Motor neuron (in vitro differentiated cells): ENCODE results near the gene NEK5. TPM values are rescaled to one million over a fixed set of nuclear protein-coding genes. Genes with fewer than 3 reads are reported as not detected.
"Not testable (repeated sequence)": the region's sequence is repeated elsewhere in the genome, so short reads cannot be mapped to it uniquely, and the experiment has no call there.

Experiments used
- ATAC-seq, 8 experiments: fragments of 200-7000 bp; cut with Tn5 transposase; replicated peaks in 6 of 8; 2 replicates each; pipeline ENCODE4 v1.8.0; 2021; ENCODE audit warnings: mild to moderate bottlenecking in 8 of 8, moderate library complexity in 8 of 8
- H3K27ac ChIP-seq, 2 donors: fragments of 250-450 bp; sonication (Bioruptor Pico); 2 replicates each; pipeline ENCODE4 v1.9.0; 2021; ENCODE audit warnings: antibody characterized with exemption in 2 of 2, mild to moderate bottlenecking in 2 of 2, moderate library complexity in 1 of 2
- H3K4me1 ChIP-seq, 2 donors: fragments of 250-450 bp; sonication (Bioruptor Pico); replicated peaks in 1 of 2; 2 replicates each; pipeline ENCODE4 v1.6.1; 2021; ENCODE audit warnings: antibody characterized with exemption in 2 of 2, mild to moderate bottlenecking in 2 of 2, moderate library complexity in 1 of 2
- H3K4me3 ChIP-seq, 5 donors: fragments of 250-450 bp; sonication (Bioruptor Pico); 2 replicates each; pipeline ENCODE4 v1.9.0; 2021; ENCODE audit warnings: antibody characterized with exemption in 5 of 5, mild to moderate bottlenecking in 5 of 5, moderate library complexity in 4 of 5
- WGBS, 10 experiments: fragments of 450-650 bp; shearing (Covaris generic); methylation state at CpG; one replicate each; pipeline ENCODE4 v1.0.0; 2022; 5-methylcytosine and 5-hydroxymethylcytosine counted together
- in situ Hi-C, 9 experiments: fragments of 400-800 bp; cut with MboI; loops; one replicate each; pipeline ENCODE4 v1.15.0; 2021; ENCODE audit warnings: low sequenced_read_pairs in 9 of 9, low pct_unique_long_range_greater_than_20kb in 2 of 9; ENCODE audit not compliant: unreplicated experiment in 9 of 9
- total RNA-seq, 8 experiments: library from RNA; unstranded; fragments of 300-600 nt; gene quantifications; 2 replicates each; pipeline versions ENCODE4 v1.2.3 to v1.2.4, GENCODE V29; 2022

The NEK5 gene
- total RNA-seq, 8 experiments from 2014 or later, result 0.99 to 8.2 (median 1.4) TPM

- H3K4me1 ChIP-seq, result no peaks in the 10 kb centered on the region
- ATAC-seq, result no peak
- no peak overlapping the region for H3K4me3 ChIP-seq
- in situ Hi-C loops, result no loop called here
- no peak overlapping the region for H3K27ac ChIP-seq
- WGBS, 10 experiments, result 0 to 100% (median 33%) methylated on average over 1 to 2 of the region's 3 CpGs; no CpG with 5 or more reads in 5 of the 10 experiments
Observed at GRCh38 chr13:52096748-52097147, 32.1 kb downstream of the NEK5 start.

GRCh38 chr13:52096062-52096461 is 32.8 kb downstream of the NEK5 start:
- in situ Hi-C loops, result no loop called here
- 24 to 100% (median 76%) methylated on average over 1 to 2 of the region's 2 CpGs; no CpG with 5 or more reads in 3 of the 10 experiments for WGBS, 10 experiments
- no peak for ATAC-seq

GRCh38 chr13:52092087-52092486 is 36.8 kb downstream of the NEK5 start:
- no peak for ATAC-seq
- H3K27ac ChIP-seq, result no peak overlapping the region
- no peaks in the 10 kb centered on the region for H3K4me1 ChIP-seq
- 15 to 100% (median 92%) methylated on average over 2 of the region's 2 CpGs; no CpG with 5 or more reads in 1 of the 10 experiments for WGBS, 10 experiments
- in situ Hi-C loops, result no loop called here
- H3K4me3 ChIP-seq, result no peak overlapping the region

More at GRCh38 chr13:52096062-52096461, 32.8 kb downstream of the NEK5 start:
- H3K27ac ChIP-seq, result no peak overlapping the region
- H3K4me3 ChIP-seq, result no peak overlapping the region
- no peaks in the 10 kb centered on the region for H3K4me1 ChIP-seq

GRCh38 chr13:52091473-52091872 is 37.4 kb downstream of the NEK5 start:
- no peak for ATAC-seq
- Histone ChIP-seq H3K4me1 (no peaks in the 10 kb centered on the region), H3K27ac (no peak overlapping the region), H3K4me3 (no peak overlapping the region)
- in situ Hi-C loops, result no loop called here
- WGBS, 10 experiments, result 25 to 94% (median 71%) methylated on average over 1 to 2 of the region's 2 CpGs; no CpG with 5 or more reads in 1 of the 10 experiments

GRCh38 chr13:52085421-52085820 is 43.5 kb downstream of the NEK5 start:
- 17 to 100% (median 90%) methylated on average over 1 to 2 of the region's 2 CpGs; no CpG with 5 or more reads in 4 of the 10 experiments for WGBS, 10 experiments
- ATAC-seq, result peak in 2 of 8 experiments; percentile 54 to 78
- Histone ChIP-seq H3K27ac (no peak overlapping the region), H3K4me1 (no peaks in the 10 kb centered on the region), H3K4me3 (no peak overlapping the region)
- in situ Hi-C loops, result no loop called here

GRCh38 chr13:52084981-52085380 is 43.9 kb downstream of the NEK5 start:
- WGBS, 10 experiments, result 67 to 100% (median 85%) methylated on average over 1 to 2 of the region's 3 CpGs; no CpG with 5 or more reads in 4 of the 10 experiments
- peak in 1 of 8 experiments; percentile 70 for ATAC-seq
- H3K27ac ChIP-seq, H3K4me1 ChIP-seq, H3K4me3 ChIP-seq, in situ Hi-C loops: not testable (repeated sequence)

GRCh38 chr13:52082601-52083000 is 46.3 kb downstream of the NEK5 start:
- Histone ChIP-seq H3K4me3 (no peak overlapping the region), H3K4me1 (no peaks in the 10 kb centered on the region), H3K27ac (no peak overlapping the region)
- in situ Hi-C loops, result no loop called here
- 10 to 100% (median 81%) methylated on average over 1 to 4 of the region's 4 CpGs; no CpG with 5 or more reads in 2 of the 10 experiments for whole genome bisulfite sequencing, 10 experiments
- no peak for ATAC-seq

- WGBS, 10 experiments, result no CpG with 5 or more reads among the region's 36 CpGs
- ATAC-seq, H3K4me1 ChIP-seq, in situ Hi-C loops, H3K27ac ChIP-seq, H3K4me3 ChIP-seq: not testable (repeated sequence)
Observed at GRCh38 chr13:52079891-52080290, 49.0 kb downstream of the NEK5 start.

- in situ Hi-C loops, result no loop called here
- peak in 3 of 8 experiments; percentile 55 to 77 (median 55) for ATAC-seq
- 33 to 100% (median 100%) methylated on average over 1 of the region's 1 CpG; no CpG with 5 or more reads in 6 of the 10 experiments for WGBS, 10 experiments
Observed at GRCh38 chr13:52070929-52071523, 57.8 kb downstream of the NEK5 start.

GRCh38 chr13:52067237-52067636 is 61.6 kb downstream of the NEK5 start:
- no peak for ATAC-seq
- in situ Hi-C loops, result no loop called here
- H3K4me1 ChIP-seq, result no peaks in the 10 kb centered on the region
- H3K27ac ChIP-seq, result no peak overlapping the region
- no peak overlapping the region for H3K4me3 ChIP-seq

More at GRCh38 chr13:52070929-52071523, 57.8 kb downstream of the NEK5 start:
- Histone ChIP-seq H3K27ac (no peak overlapping the region), H3K4me1 (no peaks in the 10 kb centered on the region), H3K4me3 (no peak overlapping the region)

GRCh38 chr13:52061587-52061986 is 67.3 kb downstream of the NEK5 start:
- ATAC-seq, result no peak
- 0 to 92% (median 85%) methylated on average over 1 to 3 of the region's 3 CpGs; no CpG with 5 or more reads in 3 of the 10 experiments for WGBS, 10 experiments
- in situ Hi-C loops, result no loop called here
- H3K4me1 ChIP-seq, result no peaks in the 10 kb centered on the region
- H3K27ac ChIP-seq, result no peak overlapping the region
- H3K4me3 ChIP-seq, result no peak overlapping the region

- in situ Hi-C loops, H3K27ac ChIP-seq, H3K4me3 ChIP-seq, ATAC-seq, H3K4me1 ChIP-seq: not testable (repeated sequence)
- 17 to 100% (median 94%) methylated on average over 1 to 3 of the region's 3 CpGs; no CpG with 5 or more reads in 4 of the 10 experiments for WGBS, 10 experiments
Observed at GRCh38 chr13:52061064-52061463, 67.8 kb downstream of the NEK5 start.

GRCh38 chr13:52053460-52053859 is 75.4 kb downstream of the NEK5 start:
- in situ Hi-C loops, result no loop called here
- no peak overlapping the region for H3K27ac ChIP-seq
- no peaks in the 10 kb centered on the region for H3K4me1 ChIP-seq
- no peak overlapping the region for H3K4me3 ChIP-seq
- WGBS, 10 experiments, result 0 to 100% (median 78%) methylated on average over 2 to 4 of the region's 4 CpGs; no CpG with 5 or more reads in 2 of the 10 experiments
- ATAC-seq, result peak in 1 of 8 experiments; percentile 56

GRCh38 chr13:52051400-52051799 is 77.5 kb downstream of the NEK5 start:
- no peak overlapping the region for H3K27ac ChIP-seq
- 18 to 96% (median 83%) methylated on average over 1 to 7 of the region's 7 CpGs; no CpG with 5 or more reads in 1 of the 10 experiments for WGBS, 10 experiments
- no peaks in the 10 kb centered on the region for H3K4me1 ChIP-seq
- no peak overlapping the region for H3K4me3 ChIP-seq
- ATAC-seq, result no peak
- in situ Hi-C loops, result no loop called here
